IMR-90 (cell line): Measurements from ENCODE around the gene CCL2. TPM values are rescaled to one million over a fixed set of nuclear protein-coding genes. Genes with fewer than 3 reads are reported as not detected.

ENCODE experiments used
- ATAC-seq: fragments of 200-7000 bp; cut with Tn5 transposase; 2 replicates; pipeline ENCODE4 v1.9.1; 2020; ENCODE audit warnings: low read depth, mild to moderate bottlenecking, moderate library complexity
- BruUV-seq: library from RNA; stranded (reverse); fragments of 400-500 nt; replicated peaks from 2 replicates; lab custom pipeline; 2021; lab: Mats Ljungman, UMichigan
- CTCF ChIA-PET: fragments of 300-600 bp; formaldehyde crosslinking; extraction: SDS; loops from one replicate; lab custom pipeline; 2021; ENCODE audit warnings: antibody characterized with exemption; lab: Yijun Ruan, JAX
- POLR2A ChIA-PET: fragments of 300-600 bp; sonication (Branson Sonifier 250); formaldehyde crosslinking; loops from one replicate; lab custom pipeline; 2022; ENCODE audit warnings: antibody characterized with exemption; ENCODE audit not compliant: unreplicated experiment; lab: Charles Lee
- DNase-seq: peaks from one replicate; pipeline ENCODE4 v3.0.0; 2013
- H2AFZ ChIP-seq: replicated peaks from 2 replicates; pipeline ENCODE3; 2013; ENCODE audit warnings: low read length, mild to moderate bottlenecking; ENCODE audit not compliant: poor library complexity
- H2AK5ac ChIP-seq: 2 replicates; pipeline ENCODE4 v1.6.1; 2013; ENCODE audit warnings: low read depth, low read length, inconsistent platforms
- H2AK9ac ChIP-seq: replicated peaks from 2 replicates; pipeline ENCODE3; 2013; ENCODE audit warnings: mild to moderate bottlenecking, low read depth, low read length, moderate library complexity; ENCODE audit not compliant: poor library complexity
- H2BK120ac ChIP-seq: 2 replicates; pipeline ENCODE4 v1.6.1; 2013; ENCODE audit warnings: low read depth, low read length, inconsistent platforms
- H2BK15ac ChIP-seq: 3 replicates; pipeline ENCODE4 v1.6.1; 2013; ENCODE audit warnings: low read depth, low read length, inconsistent platforms
- H2BK20ac ChIP-seq: 2 replicates; pipeline ENCODE4 v1.6.1; 2013; ENCODE audit warnings: low read depth, mild to moderate bottlenecking, inconsistent platforms, low read length, moderate library complexity
- H2BK5ac ChIP-seq: 2 replicates; pipeline ENCODE4 v1.6.1; 2013; ENCODE audit warnings: mild to moderate bottlenecking, low read depth, low read length, inconsistent platforms; ENCODE audit not compliant: poor library complexity, severe bottlenecking
- H3K14ac ChIP-seq: replicated peaks from 2 replicates; pipeline ENCODE4 v1.6.1; 2013; ENCODE audit warnings: low read depth, low read length, inconsistent platforms
- H3K18ac ChIP-seq: 2 replicates; pipeline ENCODE4 v1.6.1; 2013; ENCODE audit warnings: low read depth, low read length, control low read depth
- H3K23ac ChIP-seq: 2 replicates; pipeline ENCODE4 v1.6.1; 2013; ENCODE audit warnings: low read depth, low read length, inconsistent platforms
- H3K27ac ChIP-seq: 2 replicates; pipeline ENCODE4 v1.5.1; 2013; ENCODE audit warnings: mild to moderate bottlenecking, control low read depth, low read length; ENCODE audit not compliant: insufficient read depth
- H3K27me3 ChIP-seq: 2 replicates; pipeline ENCODE4 v1.6.1; 2013; ENCODE audit warnings: low read length; ENCODE audit not compliant: control insufficient read depth, insufficient read depth
- H3K36me3 ChIP-seq: 2 replicates; pipeline ENCODE4 v1.6.1; 2013; ENCODE audit warnings: low read length, mixed read lengths; ENCODE audit not compliant: control insufficient read depth, insufficient read depth
- H3K4ac ChIP-seq: 2 replicates; pipeline ENCODE4 v1.6.1; 2013; ENCODE audit warnings: low read depth, low read length, inconsistent platforms
- H3K4me1 ChIP-seq: 2 replicates; pipeline ENCODE4 v1.6.1; 2013; ENCODE audit warnings: low read length, mixed read lengths; ENCODE audit not compliant: control insufficient read depth, insufficient read depth
- H3K4me2 ChIP-seq: 2 replicates; pipeline ENCODE4 v1.6.1; 2013; ENCODE audit warnings: low read depth, mild to moderate bottlenecking, control low read depth, low read length, moderate library complexity
- H3K4me3 ChIP-seq: 2 replicates; pipeline ENCODE4 v1.5.1; 2013; ENCODE audit warnings: low read depth, mild to moderate bottlenecking, control low read depth, low read length, moderate library complexity; ENCODE audit not compliant: insufficient read depth
- H3K56ac ChIP-seq: 2 replicates; pipeline ENCODE4 v1.6.1; 2013; ENCODE audit warnings: low read length, inconsistent platforms; ENCODE audit not compliant: insufficient read depth; ENCODE audit errors: extremely low read depth
- H3K79me1 ChIP-seq, 2 experiments: 2 replicates each; pipeline ENCODE4 v1.6.1; 2013; ENCODE audit warnings: low read length in 2 of 2, inconsistent platforms in 1 of 2, low read depth in 1 of 2
- H3K9ac ChIP-seq: 2 replicates; pipeline ENCODE4 v1.6.1; 2013; ENCODE audit warnings: low read depth, low read length, control low read depth
- H3K9me1 ChIP-seq: 2 replicates; pipeline ENCODE4 v1.6.1; 2013; ENCODE audit warnings: low read length, inconsistent platforms; ENCODE audit not compliant: insufficient read depth
- H3K9me3 ChIP-seq: 2 replicates; pipeline ENCODE4 v1.6.1; 2013; ENCODE audit warnings: low read length; ENCODE audit not compliant: control insufficient read depth, insufficient read depth
- H4K20me1 ChIP-seq: 2 replicates; pipeline ENCODE4 v1.6.1; 2013; ENCODE audit warnings: low read length, inconsistent platforms; ENCODE audit not compliant: insufficient read depth
- H4K5ac ChIP-seq: 2 replicates; pipeline ENCODE4 v1.6.1; 2013; ENCODE audit warnings: mild to moderate bottlenecking, low read depth, low read length, control low read depth
- H4K8ac ChIP-seq, 2 experiments: 2 replicates each; pipeline ENCODE4 v1.6.1; 2013; ENCODE audit warnings: low read depth in 2 of 2, low read length in 2 of 2, control low read depth in 1 of 2, inconsistent platforms in 1 of 2
- H4K91ac ChIP-seq: 2 replicates; pipeline ENCODE4 v1.6.1; 2013; ENCODE audit warnings: low read depth, low read length, inconsistent platforms; ENCODE audit not compliant: insufficient read depth
- CEBPB ChIP-seq: IDR thresholded peaks from 2 replicates; pipeline ENCODE4 v1.6.1; 2012; ENCODE audit warnings: low read depth, low read length, improper control_type of control experiment
- CHD1 ChIP-seq: IDR thresholded peaks from 2 replicates; pipeline ENCODE4 v1.6.1; 2012; ENCODE audit warnings: low read depth, low read length, improper control_type of control experiment
- FOS ChIP-seq: fragments of 150-350 bp; IDR thresholded peaks from 2 replicates; pipeline ENCODE4 v1.6.1; 2016; ENCODE audit warnings: low read depth, low read length
- MAZ ChIP-seq: IDR thresholded peaks from 2 replicates; pipeline ENCODE4 v1.6.1; 2012; ENCODE audit warnings: low read depth, mild to moderate bottlenecking, low read length, improper control_type of control experiment, moderate library complexity, borderline replicate concordance
- NFE2L2 ChIP-seq: fragments of 150-350 bp; IDR thresholded peaks from 2 replicates; pipeline ENCODE4 v1.6.1; 2016; ENCODE audit warnings: low read depth, mild to moderate bottlenecking, low read length
- WGBS, 2 experiments: methylation state at CpG; one replicate each; pipeline versions ENCODE4 v1.1.5 to v1.1.7; 2013; ENCODE audit warnings: missing lambda C conversion rate in 2 of 2; ENCODE audit not compliant: insufficient read length in 1 of 2; ENCODE audit errors: extremely low coverage in 2 of 2; 5-methylcytosine and 5-hydroxymethylcytosine counted together
- dilution Hi-C: fragments of 300-500 bp; cut with HindIII; formaldehyde crosslinking; loops from one replicate; pipeline ENCODE4 v1.14.3; 2018; ENCODE audit warnings: low sequenced_read_pairs; ENCODE audit not compliant: unreplicated experiment
- in situ Hi-C: fragments of 300-500 bp; cut with MboI; formaldehyde crosslinking; loops from 3 replicates; pipeline ENCODE4 v1.14.3; 2019; ENCODE audit warnings: low sequenced_read_pairs, inconsistent platforms, mixed read lengths
- intact Hi-C: fragments of 100-400 bp; cut with micrococcal nuclease; formaldehyde crosslinking; loops from 2 replicates; pipeline ENCODE4 v1.10.0; 2022
- polyA plus RNA-seq, 3 experiments: library from polyadenylated mRNA; depleted of rRNA; stranded (reverse); fragments of >200 nt; gene quantifications; 2 replicates each; pipeline ENCODE4 v1.2.3, GENCODE V29; 2012; ENCODE audit warnings: low replicate concordance in 1 of 3
- total RNA-seq: library from RNA; depleted of rRNA; stranded (reverse); fragments of >200 nt; gene quantifications from 2 replicates; pipeline ENCODE4 v1.2.3, GENCODE V29; 2012

The CCL2 gene
- total and polyA plus RNA-seq, 2 of the 4 experiments (the other 2 are of a cell fraction) = 103 to 206 TPM

GRCh38 chr17:34300652-34301370, 45.7 kb downstream of the CCL2 start:
- intact Hi-C loops = loop anchor here (1.0 kb wide), 1 partner anchor 46 kb away; the partner anchor contains the start of gene CCL2
- ChIA-PET CTCF (interaction anchor here (0.6 to 2.4 kb wide), 4 partner anchors 10 to 100 kb away, joined by 3 to 9 read pairs (median 6); no protein-coding TSS in a partner anchor), POLR2A (no interaction called here)
- Histone ChIP-seq H3K4me1 (peaks cover 21% of the 10 kb centered on the region), H3K9me3 (no peaks in the 10 kb centered on the region), H2AK5ac (0 out of 2 replicates have a peak overlapping the region, but pooled peaks have one; percentile 20), H2BK120ac (peak overlapping the region; percentile 60), H4K8ac (peak overlapping the region in 1 of 2 experiments; percentile 77; a peak in 1 of 4 replicates), H3K4me2 (peak overlapping the region; percentile 49), H3K23ac (no peak overlapping the region; the same call in 1 of the 2 replicates), H2BK5ac (peak overlapping the region; percentile 96), H4K20me1 (no peaks in the 10 kb centered on the region), H2BK20ac (peak overlapping the region; percentile 80), H3K9me1 (peaks cover 14% of the 10 kb centered on the region), H3K14ac (0 out of 2 replicates have a peak overlapping the region, but pooled peaks have one; percentile 10), H3K4ac (peak overlapping the region; percentile 64), H2AK9ac (no peak overlapping the region), H3K9ac (no peak overlapping the region), H3K27me3 (no peaks in the 10 kb centered on the region), H2AFZ (no peak overlapping the region), H4K5ac (peak overlapping the region; percentile 67; the same call in 1 of the 2 replicates), H4K91ac (peak overlapping the region; percentile 76), H3K56ac (no peak overlapping the region), H3K4me3 (no peak overlapping the region), H3K27ac (peak overlapping the region; percentile 34; the same call in 1 of the 2 replicates), H3K18ac (peak overlapping the region; percentile 65), H3K79me1 (no peaks in the 10 kb centered on the region), H3K36me3 (no peaks in the 10 kb centered on the region), H2BK15ac (peak overlapping the region; percentile 12; the same call in 1 of the 3 replicates)
- TF ChIP-seq FOS (peak; percentile 51; the same call in 1 of the 2 replicates), MAZ (peak; percentile 58; the same call in 1 of the 2 replicates), CEBPB (peak; percentile 17; the same call in 1 of the 2 replicates), CHD1 (no peak), NFE2L2 (no peak)
- no TSS peak for BruUV-seq
- peak; percentile 81 for DNase-seq
- peak; percentile 67 for ATAC-seq
- in situ Hi-C loops = no loop called here
- dilution Hi-C loops = no loop called here
- no CpG with 5 or more reads among the region's 3 CpGs for WGBS, 2 experiments
